Astrocyte (in vitro differentiated cells and primary cell): ENCODE results near the gene INPP5F.

ENCODE experiments used
- EZH2 ChIP-seq: IDR thresholded peaks from 2 replicates; pipeline ENCODE4 v1.6.1; 2012; ENCODE audit warnings: mild to moderate bottlenecking, low read length, inconsistent platforms; ENCODE audit not compliant: insufficient read depth
- TF ChIP-seq, protein P1 (sequence below): IDR thresholded peaks from 2 replicates; pipeline ENCODE4 v1.5.1; 2011; ENCODE audit warnings: low read depth, mild to moderate bottlenecking, inconsistent platforms, low read length, moderate library complexity; ENCODE audit not compliant: insufficient read depth

GRCh38 chr10:119686465-119687191 is 39.2 kb upstream of the INPP5F start:
- TF ChIP-seq, protein P1, sequence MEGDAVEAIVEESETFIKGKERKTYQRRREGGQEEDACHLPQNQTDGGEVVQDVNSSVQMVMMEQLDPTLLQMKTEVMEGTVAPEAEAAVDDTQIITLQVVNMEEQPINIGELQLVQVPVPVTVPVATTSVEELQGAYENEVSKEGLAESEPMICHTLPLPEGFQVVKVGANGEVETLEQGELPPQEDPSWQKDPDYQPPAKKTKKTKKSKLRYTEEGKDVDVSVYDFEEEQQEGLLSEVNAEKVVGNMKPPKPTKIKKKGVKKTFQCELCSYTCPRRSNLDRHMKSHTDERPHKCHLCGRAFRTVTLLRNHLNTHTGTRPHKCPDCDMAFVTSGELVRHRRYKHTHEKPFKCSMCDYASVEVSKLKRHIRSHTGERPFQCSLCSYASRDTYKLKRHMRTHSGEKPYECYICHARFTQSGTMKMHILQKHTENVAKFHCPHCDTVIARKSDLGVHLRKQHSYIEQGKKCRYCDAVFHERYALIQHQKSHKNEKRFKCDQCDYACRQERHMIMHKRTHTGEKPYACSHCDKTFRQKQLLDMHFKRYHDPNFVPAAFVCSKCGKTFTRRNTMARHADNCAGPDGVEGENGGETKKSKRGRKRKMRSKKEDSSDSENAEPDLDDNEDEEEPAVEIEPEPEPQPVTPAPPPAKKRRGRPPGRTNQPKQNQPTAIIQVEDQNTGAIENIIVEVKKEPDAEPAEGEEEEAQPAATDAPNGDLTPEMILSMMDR, result peak; percentile 70
- no peak for TF ChIP-seq EZH2
